ENCODE measurements around the gene PPIG.
A peak's percentile ranks its signal among the peaks of the same experiment; 100 is the strongest.
"Not testable (repeated sequence)": the region's sequence is repeated elsewhere in the genome, so short reads cannot be mapped to it uniquely, and the experiment has no call there.

PPIG gene

DNA sequence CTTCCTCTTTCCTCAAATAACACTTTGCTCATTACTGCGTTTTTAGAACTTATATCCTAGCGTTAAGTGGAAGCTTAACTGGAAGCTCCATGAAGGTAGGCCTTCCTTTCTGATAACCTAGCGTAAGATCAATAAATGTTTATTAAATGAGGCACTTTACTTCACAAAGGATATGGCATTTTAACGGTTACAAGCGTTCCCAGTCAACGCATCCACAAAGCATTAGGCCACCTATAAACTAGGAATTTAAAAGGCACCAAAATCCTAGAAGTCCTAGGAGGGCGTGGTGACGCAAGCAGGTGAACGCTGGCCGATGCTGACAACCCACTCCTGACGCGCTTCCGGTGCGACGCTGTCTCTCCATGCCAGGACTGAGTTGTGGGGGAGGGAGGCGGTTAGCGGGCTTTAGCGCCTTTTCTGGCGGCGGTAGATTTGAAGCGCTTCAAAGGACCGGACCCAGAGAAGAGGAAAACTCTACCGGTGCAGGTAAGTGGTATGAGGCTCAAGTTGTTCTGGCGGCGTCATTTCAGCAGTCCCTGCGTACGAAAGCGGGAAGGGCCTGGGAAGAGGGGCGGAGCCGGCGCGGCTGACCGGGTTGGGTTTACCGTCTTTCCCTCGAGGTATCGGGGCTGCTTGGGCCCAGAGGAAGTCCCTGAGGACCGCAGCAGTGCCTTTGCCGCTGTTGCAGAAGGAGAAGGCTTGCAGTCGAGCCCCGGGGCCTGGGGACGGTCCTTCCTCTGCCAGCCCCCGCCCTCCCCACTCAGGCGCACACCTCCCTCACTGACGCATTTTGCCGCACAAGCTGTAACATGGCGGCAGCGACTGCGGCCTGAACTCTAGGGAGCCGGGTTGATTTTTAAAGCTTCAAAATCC lies at the start of gene PPIG:
Gene PPIG (plus strand): TSS at position 347 of the 873 bp plus-strand sequence. CDS start 19,691 bp downstream, outside the sequence.
- Histone ChIP-seq H3K4me3 (ENCODE audit: low read length in 2 of 2) (peak within 1 kb of the TSS; percentile 99 to 100), H3K4me1 (ENCODE audit: control insufficient read depth, insufficient read depth, low read length) (peaks cover 8% of the 10 kb centered on the region), H3K27ac (ENCODE audit: low read length) (peak within 1 kb of the TSS; percentile 99), H3K36me3 (ENCODE audit: control insufficient read depth in 2 of 2, insufficient read depth in 2 of 2, low read length in 2 of 2) (no peaks in the 10 kb centered on the region), H3K9ac (ENCODE audit: low read length in 2 of 2) (peak within 1 kb of the TSS; percentile 99 to 100), H3K9me3 (ENCODE audit: control insufficient read depth in 2 of 2, low read length in 2 of 2) (no peaks in the 10 kb centered on the region), H3K27me3 (ENCODE audit: control insufficient read depth in 1 of 2, insufficient read depth in 2 of 2, low read length in 2 of 2) (no peaks in the 10 kb centered on the region)

- not testable (repeated sequence) for H3K27ac ChIP-seq (ENCODE audit: low read length); H3K4me3 ChIP-seq (ENCODE audit: low read length in 2 of 2); H3K4me1 ChIP-seq (ENCODE audit: control insufficient read depth, insufficient read depth, low read length); H3K9me3 ChIP-seq (ENCODE audit: control insufficient read depth in 2 of 2, low read length in 2 of 2); H3K36me3 ChIP-seq (ENCODE audit: control insufficient read depth in 2 of 2, insufficient read depth in 2 of 2, low read length in 2 of 2); H3K27me3 ChIP-seq (ENCODE audit: control insufficient read depth in 1 of 2, insufficient read depth in 2 of 2, low read length in 2 of 2); H3K9ac ChIP-seq (ENCODE audit: low read length in 2 of 2)
Measured at GRCh38 chr2:169539460-169539859, 44.7 kb upstream of the PPIG start.

GRCh38 chr2:169540146-169540545 lies 44.0 kb upstream of the PPIG start:
- H3K27me3 ChIP-seq (ENCODE audit: control insufficient read depth in 1 of 2, insufficient read depth in 2 of 2, low read length in 2 of 2), result no peaks in the 10 kb centered on the region
- no peak overlapping the region for H3K27ac ChIP-seq (ENCODE audit: low read length)
- H3K36me3 ChIP-seq (ENCODE audit: control insufficient read depth in 2 of 2, insufficient read depth in 2 of 2, low read length in 2 of 2), result peaks cover 0 to 4% of the 10 kb centered on the region in 2 donors
- no peaks in the 10 kb centered on the region for H3K4me1 ChIP-seq (ENCODE audit: control insufficient read depth, insufficient read depth, low read length)
- no peak overlapping the region for H3K9ac ChIP-seq (ENCODE audit: low read length in 2 of 2)
- no peaks in the 10 kb centered on the region for H3K9me3 ChIP-seq (ENCODE audit: control insufficient read depth in 2 of 2, low read length in 2 of 2)
- no peak overlapping the region for H3K4me3 ChIP-seq (ENCODE audit: low read length in 2 of 2)

GRCh38 chr2:169542433-169542832 lies 41.7 kb upstream of the PPIG start:
- H3K9me3 ChIP-seq (ENCODE audit: control insufficient read depth in 2 of 2, low read length in 2 of 2), result no peaks in the 10 kb centered on the region
- H3K4me1 ChIP-seq (ENCODE audit: control insufficient read depth, insufficient read depth, low read length), result no peaks in the 10 kb centered on the region
- H3K27ac ChIP-seq (ENCODE audit: low read length), result no peak overlapping the region
- H3K4me3 ChIP-seq (ENCODE audit: low read length in 2 of 2), result no peak overlapping the region
- no peaks in the 10 kb centered on the region for H3K27me3 ChIP-seq (ENCODE audit: control insufficient read depth in 1 of 2, insufficient read depth in 2 of 2, low read length in 2 of 2)
- H3K36me3 ChIP-seq (ENCODE audit: control insufficient read depth in 2 of 2, insufficient read depth in 2 of 2, low read length in 2 of 2), result peaks cover 0 to 4% of the 10 kb centered on the region in 2 donors
- H3K9ac ChIP-seq (ENCODE audit: low read length in 2 of 2), result no peak overlapping the region

- no peaks in the 10 kb centered on the region for H3K27me3 ChIP-seq (ENCODE audit: control insufficient read depth in 1 of 2, insufficient read depth in 2 of 2, low read length in 2 of 2)
- no peaks in the 10 kb centered on the region for H3K9me3 ChIP-seq (ENCODE audit: control insufficient read depth in 2 of 2, low read length in 2 of 2)
- no peaks in the 10 kb centered on the region for H3K4me1 ChIP-seq (ENCODE audit: control insufficient read depth, insufficient read depth, low read length)
- H3K36me3 ChIP-seq (ENCODE audit: control insufficient read depth in 2 of 2, insufficient read depth in 2 of 2, low read length in 2 of 2), result peaks cover 0 to 4% of the 10 kb centered on the region in 2 donors
- no peak overlapping the region for H3K9ac ChIP-seq (ENCODE audit: low read length in 2 of 2)
- no peak overlapping the region for H3K4me3 ChIP-seq (ENCODE audit: low read length in 2 of 2)
- no peak overlapping the region for H3K27ac ChIP-seq (ENCODE audit: low read length)
Measured at GRCh38 chr2:169546756-169547155, 37.4 kb upstream of the PPIG start.

- Histone ChIP-seq H3K27me3 (ENCODE audit: control insufficient read depth in 1 of 2, insufficient read depth in 2 of 2, low read length in 2 of 2) (no peaks in the 10 kb centered on the region), H3K4me3 (ENCODE audit: low read length in 2 of 2) (no peak overlapping the region), H3K36me3 (ENCODE audit: control insufficient read depth in 2 of 2, insufficient read depth in 2 of 2, low read length in 2 of 2) (peaks cover 0 to 6% of the 10 kb centered on the region in 2 donors), H3K9ac (ENCODE audit: low read length in 2 of 2) (no peak overlapping the region), H3K4me1 (ENCODE audit: control insufficient read depth, insufficient read depth, low read length) (no peaks in the 10 kb centered on the region), H3K27ac (ENCODE audit: low read length) (no peak overlapping the region), H3K9me3 (ENCODE audit: control insufficient read depth in 2 of 2, low read length in 2 of 2) (no peaks in the 10 kb centered on the region)
Measured at GRCh38 chr2:169561364-169561763, 22.8 kb upstream of the PPIG start.

DNA sequence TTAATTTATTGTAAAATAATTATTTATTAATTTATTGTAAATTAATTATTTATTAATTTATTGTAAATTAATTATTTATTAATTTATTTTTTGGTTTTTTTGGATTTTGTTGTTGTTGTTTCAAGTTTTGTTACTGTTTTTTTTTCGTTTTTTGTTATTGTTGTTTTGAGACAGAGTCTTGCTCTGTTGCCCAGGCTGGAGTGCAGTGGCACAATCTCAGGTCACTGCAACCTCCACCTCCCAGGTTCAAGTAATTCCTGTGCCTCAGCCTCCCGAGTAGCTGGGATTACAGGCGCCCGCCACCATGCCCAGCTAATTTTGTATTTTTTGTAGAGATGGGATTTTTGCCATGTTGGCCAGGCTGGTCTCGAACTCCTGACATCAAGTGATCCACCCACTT lies 22.1 kb upstream of the PPIG start:
- H3K27ac ChIP-seq (ENCODE audit: low read length); H3K4me3 ChIP-seq (ENCODE audit: low read length in 2 of 2); H3K9ac ChIP-seq (ENCODE audit: low read length in 2 of 2); H3K27me3 ChIP-seq (ENCODE audit: control insufficient read depth in 1 of 2, insufficient read depth in 2 of 2, low read length in 2 of 2); H3K9me3 ChIP-seq (ENCODE audit: control insufficient read depth in 2 of 2, low read length in 2 of 2); H3K36me3 ChIP-seq (ENCODE audit: control insufficient read depth in 2 of 2, insufficient read depth in 2 of 2, low read length in 2 of 2); H3K4me1 ChIP-seq (ENCODE audit: control insufficient read depth, insufficient read depth, low read length): not testable (repeated sequence)

- Histone ChIP-seq H3K4me3 (ENCODE audit: low read length in 2 of 2) (no peak overlapping the region), H3K27ac (ENCODE audit: low read length) (no peak overlapping the region), H3K36me3 (ENCODE audit: control insufficient read depth in 2 of 2, insufficient read depth in 2 of 2, low read length in 2 of 2) (peaks cover 0 to 6% of the 10 kb centered on the region in 2 donors)
Measured at GRCh38 chr2:169562519-169562918, 21.6 kb upstream of the PPIG start.

GRCh38 chr2:169565686-169566085 lies 18.5 kb upstream of the PPIG start:
- H3K4me3 ChIP-seq (ENCODE audit: low read length in 2 of 2), result no peak overlapping the region

More at GRCh38 chr2:169562519-169562918, 21.6 kb upstream of the PPIG start:
- Histone ChIP-seq H3K27me3 (ENCODE audit: control insufficient read depth in 1 of 2, insufficient read depth in 2 of 2, low read length in 2 of 2) (no peaks in the 10 kb centered on the region), H3K4me1 (ENCODE audit: control insufficient read depth, insufficient read depth, low read length) (no peaks in the 10 kb centered on the region), H3K9ac (ENCODE audit: low read length in 2 of 2) (no peak overlapping the region), H3K9me3 (ENCODE audit: control insufficient read depth in 2 of 2, low read length in 2 of 2) (no peaks in the 10 kb centered on the region)

GRCh38 chr2:169569948-169570347 lies 14.2 kb upstream of the PPIG start:
- no peaks in the 10 kb centered on the region for H3K9me3 ChIP-seq (ENCODE audit: control insufficient read depth in 2 of 2, low read length in 2 of 2)
- H3K36me3 ChIP-seq (ENCODE audit: control insufficient read depth in 2 of 2, insufficient read depth in 2 of 2, low read length in 2 of 2), result no peaks in the 10 kb centered on the region
- no peak overlapping the region for H3K9ac ChIP-seq (ENCODE audit: low read length in 2 of 2)
- no peaks in the 10 kb centered on the region for H3K27me3 ChIP-seq (ENCODE audit: control insufficient read depth in 1 of 2, insufficient read depth in 2 of 2, low read length in 2 of 2)
- no peak overlapping the region for H3K4me3 ChIP-seq (ENCODE audit: low read length in 2 of 2)
- no peak overlapping the region for H3K27ac ChIP-seq (ENCODE audit: low read length)
- H3K4me1 ChIP-seq (ENCODE audit: control insufficient read depth, insufficient read depth, low read length), result peaks cover 6% of the 10 kb centered on the region

More at GRCh38 chr2:169565686-169566085, 18.5 kb upstream of the PPIG start:
- Histone ChIP-seq H3K27me3 (ENCODE audit: control insufficient read depth in 1 of 2, insufficient read depth in 2 of 2, low read length in 2 of 2) (no peaks in the 10 kb centered on the region), H3K27ac (ENCODE audit: low read length) (no peak overlapping the region), H3K9me3 (ENCODE audit: control insufficient read depth in 2 of 2, low read length in 2 of 2) (no peaks in the 10 kb centered on the region), H3K4me1 (ENCODE audit: control insufficient read depth, insufficient read depth, low read length) (no peaks in the 10 kb centered on the region), H3K36me3 (ENCODE audit: control insufficient read depth in 2 of 2, insufficient read depth in 2 of 2, low read length in 2 of 2) (no peaks in the 10 kb centered on the region), H3K9ac (ENCODE audit: low read length in 2 of 2) (no peak overlapping the region)

GRCh38 chr2:169570752-169571151 lies 13.4 kb upstream of the PPIG start:
- H3K4me1 ChIP-seq (ENCODE audit: control insufficient read depth, insufficient read depth, low read length); H3K4me3 ChIP-seq (ENCODE audit: low read length in 2 of 2); H3K27ac ChIP-seq (ENCODE audit: low read length); H3K27me3 ChIP-seq (ENCODE audit: control insufficient read depth in 1 of 2, insufficient read depth in 2 of 2, low read length in 2 of 2); H3K36me3 ChIP-seq (ENCODE audit: control insufficient read depth in 2 of 2, insufficient read depth in 2 of 2, low read length in 2 of 2); H3K9me3 ChIP-seq (ENCODE audit: control insufficient read depth in 2 of 2, low read length in 2 of 2); H3K9ac ChIP-seq (ENCODE audit: low read length in 2 of 2): not testable (repeated sequence)
